PC-9 (cell line): ENCODE results near the gene WDR83. TPM values are rescaled to one million over a fixed set of nuclear protein-coding genes. Genes with fewer than 3 reads are reported as not detected.
A peak's percentile ranks its signal among the peaks of the same experiment; 100 is the strongest.

Experiments used
- BruUV-seq: library from RNA; stranded (reverse); fragments of 400-500 nt; replicated peaks from 2 replicates; lab custom pipeline; 2021; lab: Mats Ljungman, UMichigan
- CTCF ChIA-PET: fragments of 300-600 bp; sonication (Branson Sonifier 250); formaldehyde crosslinking; loops from one replicate; lab custom pipeline; 2022; ENCODE audit warnings: antibody characterized with exemption; lab: Charles Lee
- POLR2A ChIA-PET: fragments of 300-600 bp; sonication (Branson Sonifier 250); formaldehyde crosslinking; loops from one replicate; lab custom pipeline; 2022; ENCODE audit warnings: antibody characterized with exemption; ENCODE audit not compliant: unreplicated experiment; lab: Charles Lee
- DNase-seq, 2 experiments: peaks; one replicate each; pipeline versions ENCODE4 v3.0.0 to v3.0.0-alpha.2; 2015 to 2022; ENCODE audit warnings: mixed read lengths in 1 of 2
- H2AFZ ChIP-seq: fragments of 200-600 bp; sonication (generic); 2 replicates; pipeline ENCODE4 v1.8.1; 2017; ENCODE audit warnings: antibody characterized with exemption
- H3F3A ChIP-seq: fragments of 200-600 bp; sonication (generic); 2 replicates; pipeline ENCODE4 v1.8.1; 2017; ENCODE audit warnings: antibody characterized with exemption, mild to moderate bottlenecking, low read depth; ENCODE audit not compliant: insufficient read depth
- H3K27ac ChIP-seq: fragments of 200-600 bp; sonication (generic); 2 replicates; pipeline ENCODE4 v1.6.1; 2016; ENCODE audit warnings: mixed run types
- H3K27me3 ChIP-seq: fragments of 200-600 bp; sonication (generic); 2 replicates; pipeline ENCODE4 v1.6.1; 2016; ENCODE audit warnings: low read depth, mixed run types; ENCODE audit not compliant: insufficient read depth
- H3K36me3 ChIP-seq: fragments of 200-600 bp; sonication (generic); 2 replicates; pipeline ENCODE4 v1.6.1; 2016; ENCODE audit warnings: low read depth, mixed run types
- H3K4me1 ChIP-seq: fragments of 200-600 bp; sonication (generic); replicated peaks from 2 replicates; pipeline ENCODE4 v1.6.1; 2016; ENCODE audit warnings: mixed run types; ENCODE audit not compliant: insufficient read depth
- H3K4me2 ChIP-seq: fragments of 200-600 bp; sonication (generic); 2 replicates; pipeline ENCODE4 v1.6.1; 2017; ENCODE audit warnings: mixed run types
- H3K4me3 ChIP-seq: fragments of 200-600 bp; sonication (generic); 2 replicates; pipeline ENCODE4 v1.6.1; 2016; ENCODE audit warnings: mixed run types
- H3K79me2 ChIP-seq: fragments of 200-600 bp; sonication (generic); 2 replicates; pipeline ENCODE4 v1.6.1; 2017; ENCODE audit warnings: low read depth, mixed run types
- H3K9me2 ChIP-seq: fragments of 200-600 bp; sonication (generic); 2 replicates; pipeline ENCODE4 v1.8.1; 2017; ENCODE audit warnings: mild to moderate bottlenecking; ENCODE audit not compliant: insufficient read depth
- H3K9me3 ChIP-seq: fragments of 200-600 bp; sonication (generic); 2 replicates; pipeline ENCODE4 v1.8.1; 2016; ENCODE audit warnings: low read depth; ENCODE audit not compliant: insufficient read depth
- H4K20me1 ChIP-seq: fragments of 200-600 bp; sonication (generic); 2 replicates; pipeline ENCODE4 v1.8.1; 2017; ENCODE audit not compliant: insufficient read depth
- EZH2 ChIP-seq: fragments of 200-600 bp; sonication (generic); IDR thresholded peaks from 2 replicates; pipeline ENCODE4 v1.8.0; 2017; ENCODE audit warnings: antibody characterized with exemption, low read depth
- intact Hi-C: fragments of 100-400 bp; cut with micrococcal nuclease; formaldehyde crosslinking; loops from one replicate; pipeline ENCODE4 v1.10.0; 2022; ENCODE audit not compliant: unreplicated experiment
- total RNA-seq: library from RNA; stranded (reverse); gene quantifications from 2 replicates; pipeline ENCODE4 v1.2.3, GENCODE V29; 2021
- TF ChIP-seq, protein P1 (sequence below): fragments of 200-600 bp; sonication (generic); conservative IDR thresholded peaks from 2 replicates; pipeline ENCODE4 v1.6.1; 2017; ENCODE audit warnings: mixed run types, antibody characterized with exemption, mild to moderate bottlenecking, moderate library complexity

WDR83 gene
- total RNA-seq, 1 experiment from 2014 or later, result 12.9 TPM

DNA sequence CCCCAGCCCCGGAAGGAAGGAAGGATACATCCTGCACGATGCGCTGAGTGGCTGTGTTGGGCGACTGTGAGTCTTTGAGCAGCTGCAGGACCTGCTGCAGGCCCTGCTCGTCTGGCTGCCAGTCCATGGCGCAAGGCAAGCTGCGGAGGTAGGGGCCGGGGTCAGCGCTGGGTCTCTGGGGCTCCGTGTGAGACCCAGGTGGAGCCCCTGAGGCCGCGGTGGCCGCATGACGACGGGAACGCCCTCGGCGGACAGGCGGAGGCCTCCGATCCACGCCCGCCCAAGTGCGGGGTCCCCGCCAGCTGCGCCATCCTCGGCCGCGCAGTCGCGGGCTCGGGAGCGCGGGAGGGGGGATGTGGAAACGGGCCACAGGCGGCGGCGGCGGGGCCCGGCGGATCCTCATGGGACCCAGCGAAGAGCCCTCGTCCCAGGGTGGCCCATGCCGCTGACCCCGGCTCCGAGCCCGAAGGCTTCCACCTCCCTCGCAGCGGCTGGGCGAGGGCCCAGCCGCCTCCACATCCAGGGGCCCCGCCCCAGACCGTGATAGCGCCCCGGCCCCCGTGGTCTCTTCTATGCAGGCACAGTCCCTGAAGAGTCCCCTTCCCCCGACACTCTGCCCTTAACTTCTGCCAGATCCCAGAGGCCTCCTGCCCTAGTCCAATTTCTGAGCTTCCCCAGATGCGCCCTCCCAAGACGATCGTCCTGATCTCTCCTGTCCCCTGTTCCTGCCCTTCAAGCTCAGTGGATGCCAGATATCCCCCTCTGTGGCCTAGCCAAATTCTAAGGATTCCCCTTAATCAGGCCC lies 54.4 kb downstream of the WDR83 start:
- TF ChIP-seq, protein P1, sequence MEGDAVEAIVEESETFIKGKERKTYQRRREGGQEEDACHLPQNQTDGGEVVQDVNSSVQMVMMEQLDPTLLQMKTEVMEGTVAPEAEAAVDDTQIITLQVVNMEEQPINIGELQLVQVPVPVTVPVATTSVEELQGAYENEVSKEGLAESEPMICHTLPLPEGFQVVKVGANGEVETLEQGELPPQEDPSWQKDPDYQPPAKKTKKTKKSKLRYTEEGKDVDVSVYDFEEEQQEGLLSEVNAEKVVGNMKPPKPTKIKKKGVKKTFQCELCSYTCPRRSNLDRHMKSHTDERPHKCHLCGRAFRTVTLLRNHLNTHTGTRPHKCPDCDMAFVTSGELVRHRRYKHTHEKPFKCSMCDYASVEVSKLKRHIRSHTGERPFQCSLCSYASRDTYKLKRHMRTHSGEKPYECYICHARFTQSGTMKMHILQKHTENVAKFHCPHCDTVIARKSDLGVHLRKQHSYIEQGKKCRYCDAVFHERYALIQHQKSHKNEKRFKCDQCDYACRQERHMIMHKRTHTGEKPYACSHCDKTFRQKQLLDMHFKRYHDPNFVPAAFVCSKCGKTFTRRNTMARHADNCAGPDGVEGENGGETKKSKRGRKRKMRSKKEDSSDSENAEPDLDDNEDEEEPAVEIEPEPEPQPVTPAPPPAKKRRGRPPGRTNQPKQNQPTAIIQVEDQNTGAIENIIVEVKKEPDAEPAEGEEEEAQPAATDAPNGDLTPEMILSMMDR, result no peak
- TF ChIP-seq EZH2, result no peak
- Histone ChIP-seq H3K36me3 (peaks cover 36% of the 10 kb centered on the region), H3K27ac (peak overlapping the region; percentile 42), H3K4me3 (peak overlapping the region; percentile 76), H3K9me3 (no peaks in the 10 kb centered on the region), H2AFZ (0 out of 2 replicates have a peak overlapping the region, but pooled peaks have one; percentile 47), H3F3A (peaks cover 64% of the 10 kb centered on the region), H3K27me3 (no peaks in the 10 kb centered on the region), H4K20me1 (peaks cover 31% of the 10 kb centered on the region; the same call in 1 of the 2 replicates), H3K9me2 (no peaks in the 10 kb centered on the region), H3K79me2 (peaks cover 77% of the 10 kb centered on the region), H3K4me2 (peak overlapping the region; percentile 100), H3K4me1 (peaks cover 14% of the 10 kb centered on the region; the same call in 1 of the 2 replicates)
- CTCF ChIA-PET, result interaction anchor here (0.6 kb wide), 1 partner anchor 38 kb away, joined by 4 read pairs; no protein-coding TSS in a partner anchor
- intact Hi-C loops, result no loop called here
- no peak for DNase-seq
- POLR2A ChIA-PET, result interaction anchor here (0.6 kb wide), 1 partner anchor 446 kb away, joined by 5 read pairs; no protein-coding TSS in a partner anchor
- no TSS peak for BruUV-seq

DNA sequence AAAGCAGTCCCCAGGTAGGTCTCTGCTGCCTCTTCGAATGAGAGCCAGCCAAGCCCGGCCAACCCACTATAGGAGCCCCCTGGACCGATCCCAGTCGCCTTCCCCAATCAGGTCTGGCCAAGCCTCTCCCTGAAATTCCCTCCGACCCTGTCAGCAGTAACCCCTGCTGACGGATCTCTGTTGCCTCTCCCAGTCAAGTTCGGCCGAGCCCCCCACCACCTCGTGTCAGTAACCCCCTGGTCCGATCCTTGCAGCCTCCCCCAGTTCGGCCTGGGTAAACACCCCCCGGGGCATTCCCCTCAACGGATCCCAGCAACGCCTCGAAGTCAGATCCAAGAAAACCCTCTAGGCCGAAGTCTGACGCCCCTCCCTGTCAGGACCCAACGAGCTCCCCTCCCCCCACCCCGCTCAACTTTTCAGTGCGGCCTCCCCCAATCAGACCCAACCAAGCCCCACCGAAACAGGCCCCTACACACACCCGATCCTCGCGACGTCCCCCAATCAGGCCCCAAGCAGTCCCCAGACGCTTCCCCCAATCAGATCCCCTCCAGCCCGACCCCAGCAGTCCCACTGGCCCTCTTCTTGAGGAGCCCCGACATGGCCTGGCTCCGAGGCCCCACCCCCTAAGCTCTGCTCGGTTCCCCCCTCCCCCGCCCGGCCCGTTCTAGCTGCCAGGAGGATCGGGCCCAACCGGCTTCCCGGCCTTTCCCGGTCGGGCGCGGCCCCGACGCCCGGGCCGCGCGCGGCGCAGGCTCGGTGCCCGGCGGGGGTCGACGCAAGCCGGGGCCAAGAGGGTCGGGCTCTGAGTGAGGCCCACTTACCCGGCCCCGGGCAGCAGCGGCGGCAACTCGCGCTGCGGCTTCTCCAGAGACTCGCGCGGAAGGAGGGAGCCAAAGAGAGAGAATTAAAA lies 55.3 kb downstream of the WDR83 start:
- Histone ChIP-seq H3K36me3 (peaks cover 31% of the 10 kb centered on the region), H3K79me2 (peaks cover 69% of the 10 kb centered on the region), H3K27ac (peak overlapping the region; percentile 42), H3K9me2 (no peaks in the 10 kb centered on the region), H3K4me2 (peak overlapping the region; percentile 100), H4K20me1 (peaks cover 24% of the 10 kb centered on the region; the same call in 1 of the 2 replicates), H2AFZ (peak overlapping the region; percentile 47; the same call in 1 of the 2 replicates), H3K4me3 (peak overlapping the region; percentile 76), H3F3A (peaks cover 63% of the 10 kb centered on the region), H3K9me3 (no peaks in the 10 kb centered on the region), H3K27me3 (no peaks in the 10 kb centered on the region), H3K4me1 (peaks cover 14% of the 10 kb centered on the region; the same call in 1 of the 2 replicates)
- BruUV-seq, result no TSS peak
- POLR2A ChIA-PET, result interaction anchor here (0.6 kb wide), 2 partner anchors 65 to 445 kb away, joined by 5 to 6 read pairs; no protein-coding TSS in a partner anchor
- no peak for TF ChIP-seq EZH2
- TF ChIP-seq, protein P1, result no peak
- DNase-seq, result peak; percentile 42 to 52
- CTCF ChIA-PET, result interaction anchor here (0.6 kb wide), 2 partner anchors 38 to 1858 kb away, joined by 4 read pairs; no protein-coding TSS in a partner anchor
- intact Hi-C loops, result no loop called here
